Mucosa of stomach (tissue), 1 donor: ENCODE measurements around the gene TRAF4.
A peak's percentile ranks its signal among the peaks of the same experiment; 100 is the strongest.

Experiments used
- H3K27me3 ChIP-seq: one replicate; pipeline ENCODE4 v1.7.0; 2013; ENCODE audit warnings: mild to moderate bottlenecking, low read length; ENCODE audit not compliant: control insufficient read depth, insufficient read depth
- H3K36me3 ChIP-seq: one replicate; pipeline ENCODE4 v1.7.0; 2013; ENCODE audit warnings: low read length; ENCODE audit not compliant: control insufficient read depth, insufficient read depth
- H3K4me1 ChIP-seq: one replicate; pipeline ENCODE4 v1.7.0; 2013; ENCODE audit warnings: mild to moderate bottlenecking, low read length; ENCODE audit not compliant: control insufficient read depth, insufficient read depth
- H3K4me3 ChIP-seq: one replicate; pipeline ENCODE4 v1.7.0; 2013; ENCODE audit warnings: low read length
- H3K9ac ChIP-seq: one replicate; pipeline ENCODE4 v1.7.0; 2013; ENCODE audit warnings: mild to moderate bottlenecking, low read length, moderate library complexity
- H3K9me3 ChIP-seq: one replicate; pipeline ENCODE4 v1.7.0; 2013; ENCODE audit warnings: mild to moderate bottlenecking, low read length, moderate library complexity; ENCODE audit not compliant: control insufficient read depth
- donor health status: Pancreatic carcinoma.

TRAF4 gene

DNA sequence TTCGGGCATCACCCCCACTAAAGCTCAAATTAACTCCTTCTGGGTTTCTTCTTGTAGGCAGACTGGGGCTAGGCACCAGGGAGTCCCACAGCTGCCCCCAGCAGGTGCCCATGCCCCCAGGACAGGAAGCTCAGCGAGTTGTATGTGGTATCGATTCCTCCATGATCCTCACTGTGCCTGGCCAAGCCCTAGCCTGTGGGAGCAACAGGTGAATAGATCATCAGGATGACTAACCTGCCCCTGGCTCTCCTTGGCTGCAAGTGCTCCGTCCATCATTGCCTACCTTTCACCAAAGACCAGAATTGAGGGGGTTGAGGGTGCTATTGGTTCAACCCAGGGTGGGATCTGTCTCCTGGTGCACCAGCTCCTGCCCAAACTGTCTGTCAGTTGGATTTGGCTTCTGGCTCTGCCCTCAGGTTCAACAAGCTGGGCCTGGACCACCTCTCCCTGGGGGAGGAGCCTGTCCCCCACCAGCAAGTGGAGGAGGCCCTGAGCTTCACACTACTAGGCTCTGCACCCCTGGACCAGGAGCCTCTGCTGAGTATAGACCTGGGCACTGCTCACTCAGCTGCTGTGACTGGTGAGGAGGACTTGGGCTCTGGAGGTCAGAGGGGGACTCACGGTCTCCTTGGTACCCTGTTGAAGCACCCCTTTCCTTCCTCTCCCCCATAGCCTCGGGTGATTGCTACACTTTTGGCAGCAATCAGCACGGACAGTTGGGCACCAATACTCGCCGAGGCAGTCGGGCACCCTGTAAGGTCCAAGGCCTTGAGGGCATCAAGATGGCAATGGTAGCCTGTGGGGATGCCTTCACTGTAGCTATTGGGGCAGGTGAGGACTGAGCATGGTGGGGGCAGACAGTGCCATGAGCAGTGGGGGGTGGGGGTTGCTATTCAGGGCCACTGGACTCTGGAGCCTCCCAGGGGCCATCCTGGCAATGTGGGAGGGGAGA is 3.1 kb upstream of the TRAF4 start:
- Histone ChIP-seq H3K36me3 (no peaks in the 10 kb centered on the region), H3K4me3 (no peak overlapping the region), H3K4me1 (peaks cover 42% of the 10 kb centered on the region), H3K27me3 (no peaks in the 10 kb centered on the region), H3K9me3 (no peaks in the 10 kb centered on the region), H3K9ac (no peak overlapping the region)

DNA sequence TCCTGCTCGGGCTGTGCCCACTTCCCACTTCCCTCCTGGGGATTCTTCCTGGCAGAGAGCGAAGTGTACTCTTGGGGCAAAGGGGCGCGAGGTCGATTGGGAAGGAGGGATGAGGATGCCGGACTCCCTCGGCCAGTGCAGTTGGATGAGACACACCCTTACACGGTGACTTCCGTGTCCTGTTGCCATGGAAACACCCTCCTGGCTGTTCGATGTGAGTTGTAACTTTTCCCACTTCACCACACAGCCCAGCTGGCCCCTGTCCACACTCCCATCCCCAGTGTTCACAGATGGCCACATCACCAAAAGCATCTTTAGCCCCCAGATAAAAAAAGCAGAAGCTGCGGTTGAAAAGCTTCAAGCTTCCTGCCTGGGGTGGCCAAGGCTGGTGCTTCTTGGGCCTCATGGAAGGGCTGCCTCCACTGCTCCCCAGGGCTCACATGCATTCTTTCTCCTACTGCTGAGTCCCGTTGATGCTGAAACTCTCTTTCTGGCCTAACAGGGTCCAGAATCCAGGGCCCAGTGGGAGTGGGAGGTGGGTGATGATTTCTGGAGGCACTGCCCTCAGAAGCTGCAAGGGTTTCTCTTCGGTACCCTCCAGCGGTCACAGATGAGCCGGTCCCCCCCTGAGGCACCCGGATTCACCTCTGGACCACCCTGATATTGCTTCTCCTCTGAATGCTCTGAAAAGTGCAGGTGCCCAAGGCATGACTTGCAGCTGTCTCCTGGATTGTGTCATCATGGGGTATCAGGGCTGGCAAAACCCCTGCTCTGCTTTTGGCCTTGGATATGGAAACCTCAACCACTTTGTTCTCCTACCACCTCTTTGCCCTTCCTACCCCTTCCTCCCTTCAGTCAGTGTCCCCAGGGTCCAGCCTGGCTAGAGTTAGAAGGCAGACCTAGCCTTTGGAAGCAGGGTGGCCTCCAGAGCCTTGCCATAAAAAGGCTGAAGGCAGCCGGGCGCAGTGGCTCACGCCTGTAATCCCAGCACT is 2.2 kb upstream of the TRAF4 start:
- Histone ChIP-seq H3K36me3 (no peaks in the 10 kb centered on the region), H3K9ac (peak overlapping the region; percentile 24), H3K4me1 (peaks cover 52% of the 10 kb centered on the region), H3K4me3 (no peak overlapping the region), H3K27me3 (no peaks in the 10 kb centered on the region), H3K9me3 (no peaks in the 10 kb centered on the region)

- Histone ChIP-seq H3K4me3 (peak overlapping the region; percentile 85), H3K27me3 (no peaks in the 10 kb centered on the region), H3K9ac (peak overlapping the region; percentile 99), H3K4me1 (peaks cover 68% of the 10 kb centered on the region), H3K9me3 (no peaks in the 10 kb centered on the region), H3K36me3 (peaks cover 17% of the 10 kb centered on the region)
Measured at GRCh38 chr17:28744104-28744971, 527 bp downstream of the TRAF4 start.

DNA sequence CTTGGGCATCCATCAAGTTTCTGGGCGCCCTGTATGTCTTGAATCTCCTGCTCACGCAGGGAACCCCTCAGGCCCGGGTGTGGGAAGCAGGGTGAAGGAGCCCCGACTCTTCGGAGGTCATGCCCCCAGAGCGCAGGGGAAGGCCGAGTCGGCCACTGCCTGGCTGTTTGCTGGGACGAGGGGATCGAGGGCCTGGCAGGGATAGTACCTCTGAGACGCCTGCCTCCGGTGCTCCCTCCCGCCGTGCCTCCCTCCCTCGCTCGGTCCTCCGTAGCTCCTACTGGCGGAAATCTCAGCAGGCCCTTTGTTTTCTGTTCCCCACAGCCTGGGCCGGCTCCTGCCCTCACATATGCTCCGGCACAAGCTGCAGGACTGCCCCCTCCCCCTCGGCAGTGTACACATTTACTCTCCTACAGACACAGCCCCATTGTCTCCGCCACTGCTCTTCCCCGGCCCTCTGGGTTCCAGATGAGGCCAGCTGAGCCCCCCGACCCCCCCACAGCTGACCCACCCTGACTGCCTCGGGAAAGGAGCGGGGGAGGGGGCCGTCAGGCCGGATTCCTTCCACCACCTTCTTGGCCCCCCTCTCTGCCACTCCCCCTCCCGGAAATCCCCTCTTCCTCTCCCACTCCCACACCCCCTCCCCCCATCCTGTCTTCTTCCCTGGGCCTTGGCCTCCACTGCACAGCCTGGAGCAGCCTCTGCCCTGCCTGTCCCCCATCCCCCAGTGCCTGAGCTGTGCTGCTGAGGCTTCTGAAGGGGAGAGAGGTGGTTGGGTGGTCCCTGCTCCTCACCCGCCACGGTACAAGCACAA is 1.4 kb downstream of the TRAF4 start:
- Histone ChIP-seq H3K4me3 (peak overlapping the region; percentile 85), H3K9me3 (no peaks in the 10 kb centered on the region), H3K27me3 (no peaks in the 10 kb centered on the region), H3K36me3 (peaks cover 18% of the 10 kb centered on the region), H3K9ac (peak overlapping the region; percentile 99), H3K4me1 (peaks cover 77% of the 10 kb centered on the region)

GRCh38 chr17:28745786-28746411 is 2.1 kb downstream of the TRAF4 start:
- Histone ChIP-seq H3K4me3 (peak overlapping the region; percentile 85), H3K4me1 (peaks cover 81% of the 10 kb centered on the region), H3K36me3 (peaks cover 25% of the 10 kb centered on the region), H3K27me3 (no peaks in the 10 kb centered on the region), H3K9ac (peak overlapping the region; percentile 99), H3K9me3 (no peaks in the 10 kb centered on the region)

DNA sequence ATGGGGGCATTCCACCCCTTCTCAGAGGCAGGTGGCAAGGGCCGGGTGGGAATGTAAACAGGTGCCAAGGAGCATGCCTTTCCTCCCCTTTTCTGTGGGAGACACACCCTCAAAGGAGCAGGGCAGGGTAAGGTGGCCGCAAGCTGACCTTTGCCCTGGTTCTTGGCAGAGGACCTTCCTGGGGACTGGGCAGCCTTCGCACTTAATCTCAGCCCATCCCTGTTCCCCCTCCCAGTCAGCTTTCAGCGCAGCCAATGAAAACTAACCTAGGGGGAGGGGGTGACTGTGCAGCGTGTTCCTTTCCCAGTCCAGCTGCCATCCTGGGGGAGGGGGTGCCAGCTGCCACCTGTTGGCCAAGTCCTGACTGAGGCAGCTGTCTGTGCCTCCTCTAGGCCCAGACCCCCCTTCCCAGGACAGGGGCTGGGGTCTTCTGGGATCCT is 2.8 kb downstream of the TRAF4 start:
- peaks cover 28% of the 10 kb centered on the region for H3K36me3 ChIP-seq
- peaks cover 74% of the 10 kb centered on the region for H3K4me1 ChIP-seq
- peak overlapping the region; percentile 85 for H3K4me3 ChIP-seq
- no peaks in the 10 kb centered on the region for H3K9me3 ChIP-seq
- peak overlapping the region; percentile 99 for H3K9ac ChIP-seq
- no peaks in the 10 kb centered on the region for H3K27me3 ChIP-seq

DNA sequence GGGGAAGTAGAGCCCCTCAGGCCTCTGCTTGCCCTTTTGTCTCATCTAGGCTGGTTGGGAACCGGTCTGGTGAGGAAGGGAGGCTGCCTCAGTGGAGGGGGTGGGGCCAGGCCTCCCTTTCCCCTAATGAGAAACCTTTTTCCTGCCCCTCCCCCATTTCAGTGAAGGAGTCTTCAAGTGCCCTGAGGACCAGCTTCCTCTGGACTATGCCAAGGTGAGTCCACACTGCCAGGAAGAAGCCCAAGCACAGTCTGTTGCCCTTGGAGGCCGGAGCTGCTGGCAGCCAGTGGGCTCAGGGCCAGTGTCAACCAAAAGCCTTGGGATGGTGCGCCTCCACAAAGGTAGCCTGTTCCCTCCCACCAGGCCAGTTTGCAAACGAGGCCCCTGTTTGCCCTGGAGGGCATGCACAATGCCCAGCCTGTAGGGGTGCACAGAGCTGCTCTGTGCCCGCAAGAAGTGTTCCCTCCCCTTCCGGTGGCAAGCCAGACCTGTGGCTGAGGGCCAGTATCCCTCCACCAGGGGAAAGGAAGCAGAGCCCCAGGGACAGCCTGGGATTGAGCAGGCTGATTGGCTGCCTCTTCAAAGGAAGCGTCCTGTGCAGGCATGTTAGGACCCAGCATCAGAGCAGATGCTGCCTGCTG is 3.4 kb downstream of the TRAF4 start:
- Histone ChIP-seq H3K9ac (peak overlapping the region; percentile 99), H3K4me1 (peaks cover 68% of the 10 kb centered on the region), H3K9me3 (no peaks in the 10 kb centered on the region), H3K4me3 (peak overlapping the region; percentile 5), H3K27me3 (no peaks in the 10 kb centered on the region), H3K36me3 (peaks cover 28% of the 10 kb centered on the region)

DNA sequence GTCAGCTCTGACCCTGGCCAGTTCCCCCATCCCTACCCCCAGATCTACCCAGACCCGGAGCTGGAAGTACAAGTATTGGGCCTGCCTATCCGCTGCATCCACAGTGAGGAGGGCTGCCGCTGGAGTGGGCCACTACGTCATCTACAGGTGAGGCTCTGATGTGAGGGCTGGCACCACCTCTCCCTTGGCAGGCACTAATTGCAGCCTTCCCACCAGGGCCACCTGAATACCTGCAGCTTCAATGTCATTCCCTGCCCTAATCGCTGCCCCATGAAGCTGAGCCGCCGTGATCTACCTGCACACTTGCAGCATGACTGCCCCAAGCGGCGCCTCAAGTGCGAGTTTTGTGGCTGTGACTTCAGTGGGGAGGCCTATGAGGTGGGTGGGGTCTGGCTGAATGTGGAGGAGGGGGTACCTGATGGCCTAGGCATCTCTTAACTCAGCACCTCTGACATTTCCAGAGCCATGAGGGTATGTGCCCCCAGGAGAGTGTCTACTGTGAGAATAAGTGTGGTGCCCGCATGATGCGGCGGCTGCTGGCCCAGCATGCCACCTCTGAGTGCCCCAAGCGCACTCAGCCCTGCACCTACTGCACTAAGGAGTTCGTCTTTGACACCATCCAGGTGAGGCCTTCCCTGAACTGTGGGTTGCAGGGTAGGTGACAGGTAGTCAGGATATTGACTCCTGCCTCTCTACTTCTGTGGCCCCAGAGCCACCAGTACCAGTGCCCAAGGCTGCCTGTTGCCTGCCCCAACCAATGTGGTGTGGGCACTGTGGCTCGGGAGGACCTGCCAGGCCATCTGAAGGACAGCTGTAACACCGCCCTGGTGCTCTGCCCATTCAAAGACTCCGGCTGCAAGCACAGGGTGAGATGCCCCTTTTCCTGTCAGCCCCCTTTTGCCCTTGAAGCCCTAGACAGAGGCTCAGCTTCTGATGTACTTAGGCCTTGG is 4.3 kb downstream of the TRAF4 start:
- H3K4me1 ChIP-seq: peaks cover 59% of the 10 kb centered on the region
- H3K9ac ChIP-seq: peak overlapping the region; percentile 99
- no peak overlapping the region for H3K4me3 ChIP-seq
- H3K27me3 ChIP-seq: no peaks in the 10 kb centered on the region
- H3K36me3 ChIP-seq: peaks cover 28% of the 10 kb centered on the region
- H3K9me3 ChIP-seq: no peaks in the 10 kb centered on the region

DNA sequence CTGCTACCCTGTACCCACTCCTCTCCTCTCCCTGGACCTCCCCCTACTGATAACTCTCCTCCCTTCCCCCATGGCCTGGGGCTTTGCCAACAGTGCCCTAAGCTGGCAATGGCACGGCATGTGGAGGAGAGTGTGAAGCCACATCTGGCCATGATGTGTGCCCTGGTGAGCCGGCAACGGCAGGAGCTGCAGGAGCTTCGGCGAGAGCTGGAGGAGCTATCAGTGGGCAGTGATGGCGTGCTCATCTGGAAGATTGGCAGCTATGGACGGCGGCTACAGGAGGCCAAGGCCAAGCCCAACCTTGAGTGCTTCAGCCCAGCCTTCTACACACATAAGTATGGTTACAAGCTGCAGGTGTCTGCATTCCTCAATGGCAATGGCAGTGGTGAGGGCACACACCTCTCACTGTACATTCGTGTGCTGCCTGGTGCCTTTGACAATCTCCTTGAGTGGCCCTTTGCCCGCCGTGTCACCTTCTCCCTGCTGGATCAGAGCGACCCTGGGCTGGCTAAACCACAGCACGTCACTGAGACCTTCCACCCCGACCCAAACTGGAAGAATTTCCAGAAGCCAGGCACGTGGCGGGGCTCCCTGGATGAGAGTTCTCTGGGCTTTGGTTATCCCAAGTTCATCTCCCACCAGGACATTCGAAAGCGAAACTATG is 5.2 kb downstream of the TRAF4 start:
- Histone ChIP-seq H3K9ac (peak overlapping the region; percentile 9), H3K4me3 (no peak overlapping the region), H3K36me3 (peaks cover 28% of the 10 kb centered on the region), H3K27me3 (no peaks in the 10 kb centered on the region), H3K4me1 (peaks cover 56% of the 10 kb centered on the region), H3K9me3 (no peaks in the 10 kb centered on the region)
